GM12873 (cell line): ENCODE results near the gene NAT8L.

Experiments
- CTCF ChIP-seq: IDR thresholded peaks from 2 replicates; pipeline ENCODE4 v1.5.1; 2012; ENCODE audit warnings: low read depth, mild to moderate bottlenecking, moderate library complexity, low read length, control low read depth; ENCODE audit not compliant: insufficient read depth; ENCODE audit errors: missing control alignments

NAT8L gene

GRCh38 chr4:2036866-2037265 is 22.3 kb upstream of the NAT8L start:
- no peak for TF ChIP-seq CTCF

- no peak for TF ChIP-seq CTCF
Measured at GRCh38 chr4:2040391-2041238, 18.5 kb upstream of the NAT8L start.

GRCh38 chr4:2041239-2042130 is 17.6 kb upstream of the NAT8L start:
- TF ChIP-seq CTCF: no peak

GRCh38 chr4:2042204-2042946 is 16.8 kb upstream of the NAT8L start:
- TF ChIP-seq CTCF: no peak

- no peak for TF ChIP-seq CTCF
Measured at GRCh38 chr4:2042947-2043395, 16.2 kb upstream of the NAT8L start.

GRCh38 chr4:2043396-2044118 is 15.6 kb upstream of the NAT8L start:
- TF ChIP-seq CTCF: no peak
